Stimulated activated CD8-positive, alpha-beta memory T cell treated with anti-CD3 and anti-CD28 coated beads, Interleukin-4, amount 100 ng/mL, for 4 hours (primary cell): ENCODE measurements around the gene ATP6V1A.

Experiments used
- DNase-seq, 2 donors: peaks; one replicate each; pipeline ENCODE4 v3.0.0-alpha.2; 2020; ENCODE audit warnings: low read depth in 2 of 2, low spot score in 1 of 2

Gene ATP6V1A

DNA sequence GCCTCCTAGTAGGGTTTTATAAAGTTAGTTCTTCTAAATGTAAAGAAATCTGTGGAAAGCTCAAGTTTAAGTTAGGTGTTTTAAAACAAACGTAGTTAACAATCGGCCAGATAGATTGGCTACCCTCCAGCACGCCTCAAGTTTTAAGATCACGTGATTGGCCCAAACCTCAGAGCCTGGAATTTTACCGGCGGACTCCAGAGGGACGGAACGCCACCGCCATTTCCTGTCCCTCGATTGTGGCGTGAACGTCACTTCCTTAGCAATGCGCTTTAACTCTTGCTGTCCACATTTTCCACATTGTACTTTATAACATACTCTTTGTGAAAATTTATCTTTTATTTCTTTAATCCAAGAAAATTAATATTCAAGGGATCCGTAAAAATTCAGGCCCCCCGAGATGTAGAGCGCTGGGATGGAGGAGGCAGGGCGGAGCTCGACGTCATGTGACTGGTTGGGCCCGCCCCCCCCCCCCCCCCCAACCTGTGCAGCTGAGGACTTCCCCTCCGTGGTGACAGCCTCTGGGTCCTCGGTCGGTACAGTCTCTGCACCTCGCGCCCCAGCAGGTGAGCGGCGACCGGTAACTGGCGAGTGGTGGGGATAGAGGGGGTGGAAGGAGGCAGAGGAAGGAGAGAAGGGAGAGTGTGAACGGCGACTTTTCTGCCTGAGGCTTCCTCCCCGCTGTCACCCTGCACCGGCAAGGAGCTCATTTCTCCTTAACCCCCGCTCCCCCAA is at the start of gene ATP6V1A:
ATP6V1A (plus strand) TSS at position 488 of the 735 bp plus-strand sequence. CDS start 31,719 bp downstream, outside the sequence.
- peak; percentile 64 to 69 for DNase-seq

DNA sequence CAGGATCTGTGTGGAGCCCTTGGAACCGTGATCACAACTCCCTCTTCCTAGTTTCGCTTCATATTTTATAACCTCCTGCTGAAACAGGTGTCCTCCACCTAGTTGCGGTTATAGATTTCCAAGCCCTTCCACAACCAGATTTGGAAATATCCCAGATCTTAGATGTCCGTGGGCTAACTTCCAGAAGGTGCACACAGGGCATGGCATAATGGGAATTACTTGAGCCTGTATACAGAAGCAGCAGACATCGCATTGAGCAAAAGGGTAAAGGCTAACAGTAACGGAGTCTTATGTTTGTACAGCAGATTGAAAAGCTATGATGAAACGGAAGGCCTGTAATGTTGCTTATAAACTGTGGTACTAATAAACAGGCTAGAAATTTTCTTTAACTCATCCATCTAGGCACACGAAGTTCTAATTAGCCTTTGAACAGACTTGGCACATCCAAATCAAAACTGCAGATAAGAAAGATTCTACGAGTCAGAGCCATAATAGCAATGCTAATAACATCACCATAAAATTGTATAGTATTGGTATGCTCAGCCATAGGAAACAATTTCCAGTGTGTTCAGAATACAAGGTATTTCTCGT is 49.2 kb upstream of the ATP6V1A start:
- no peak for DNase-seq

DNA sequence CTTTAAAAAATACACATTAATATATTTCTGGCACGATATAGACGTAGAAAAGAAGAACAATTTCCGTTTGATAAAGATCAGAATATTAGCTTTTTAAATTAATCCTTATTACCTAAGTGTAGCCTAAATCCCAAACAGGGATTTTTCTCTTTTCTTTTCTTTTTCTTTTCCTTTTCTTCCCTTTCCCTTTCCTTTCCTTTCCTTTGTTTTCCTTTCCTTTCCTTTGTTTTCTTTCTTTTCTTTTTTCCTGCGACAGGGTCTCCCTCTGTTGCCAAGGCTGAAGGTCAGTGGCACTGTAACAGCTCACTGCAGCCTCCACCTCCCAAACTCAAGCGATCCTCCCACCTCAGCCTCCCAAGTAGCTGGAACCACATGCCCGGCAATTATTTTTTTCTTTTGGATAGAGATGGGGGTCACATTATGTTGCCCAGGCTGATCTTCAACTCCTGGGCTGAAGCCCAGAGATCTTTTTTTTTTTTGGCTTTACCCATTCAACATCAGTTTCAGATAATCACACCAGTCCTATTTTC is 48.6 kb upstream of the ATP6V1A start:
- DNase-seq: no peak

DNA sequence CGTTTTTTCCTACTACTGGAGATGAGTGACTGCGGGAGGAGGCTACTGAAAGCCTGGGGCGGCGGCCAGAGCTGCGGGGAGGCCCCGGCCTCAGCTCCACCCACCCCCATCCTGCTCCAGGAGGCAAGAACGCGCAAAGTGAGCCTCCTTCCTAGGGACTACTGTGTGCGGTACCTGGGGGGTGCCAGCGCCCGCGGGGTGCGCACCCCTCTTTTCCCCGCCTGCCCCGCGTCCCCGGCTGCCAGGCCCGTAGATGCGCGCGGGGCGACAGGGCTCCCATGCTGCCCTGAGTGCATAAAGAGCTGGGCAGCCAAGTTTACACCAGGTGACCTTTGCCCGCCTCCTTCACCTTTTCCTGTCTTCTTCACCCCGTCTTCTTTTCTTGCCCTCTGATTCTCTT is 47.9 kb upstream of the ATP6V1A start:
- DNase-seq: no peak

DNA sequence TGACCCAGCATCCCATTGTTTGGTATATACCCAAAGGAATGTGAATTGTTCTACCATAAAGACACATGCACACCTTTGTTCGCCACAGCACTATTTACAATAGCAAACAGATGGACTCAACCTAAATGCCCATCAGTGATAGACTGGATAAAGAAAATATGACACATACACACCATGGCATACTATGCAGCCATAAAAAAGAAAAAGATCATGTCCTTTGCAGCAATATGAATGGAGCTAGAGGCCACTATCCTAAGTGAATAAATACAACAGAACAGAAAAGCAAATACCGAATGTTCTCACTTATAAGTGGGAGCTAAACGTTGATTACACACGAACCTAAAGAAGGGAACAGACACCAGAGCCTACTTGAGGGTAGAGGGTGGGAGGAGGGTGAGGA is 39.0 kb upstream of the ATP6V1A start:
- no peak for DNase-seq

DNA sequence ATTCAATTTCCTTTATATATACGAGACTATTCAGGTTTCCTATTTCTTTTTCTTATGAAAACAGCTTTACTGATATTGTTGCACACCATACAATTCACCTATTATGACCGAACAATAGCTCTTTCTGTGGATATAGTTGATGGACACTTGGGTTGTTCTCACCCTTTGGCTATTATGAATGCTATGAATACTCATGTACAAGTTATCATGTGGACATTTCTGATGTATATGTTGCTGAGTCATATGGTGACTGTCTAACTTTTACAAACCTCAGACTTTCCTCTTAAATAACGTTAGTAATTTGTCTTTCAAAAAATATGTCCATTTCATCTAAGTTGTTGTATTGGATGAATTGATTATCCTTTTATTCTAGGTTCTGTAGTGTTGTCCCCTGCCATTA is 34.7 kb upstream of the ATP6V1A start:
- no peak for DNase-seq

DNA sequence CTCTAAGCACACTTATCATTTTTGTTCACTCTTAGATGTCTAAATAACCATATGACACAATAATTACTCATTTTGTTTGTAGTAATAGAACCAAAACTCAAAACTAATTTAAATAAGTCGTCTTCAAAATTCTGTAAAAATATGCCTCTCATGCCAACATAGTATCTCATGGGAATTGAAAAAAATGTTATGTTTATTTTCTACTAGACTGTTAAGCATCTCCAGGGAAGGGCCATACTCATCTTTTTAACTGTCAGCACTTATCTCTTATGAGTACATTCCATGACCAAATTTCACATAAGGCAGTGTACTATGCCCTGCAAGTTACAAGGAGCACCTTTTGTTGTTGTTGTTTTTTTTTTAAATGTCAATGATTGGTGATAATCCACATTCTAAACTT is 32.1 kb upstream of the ATP6V1A start:
- no peak for DNase-seq

DNA sequence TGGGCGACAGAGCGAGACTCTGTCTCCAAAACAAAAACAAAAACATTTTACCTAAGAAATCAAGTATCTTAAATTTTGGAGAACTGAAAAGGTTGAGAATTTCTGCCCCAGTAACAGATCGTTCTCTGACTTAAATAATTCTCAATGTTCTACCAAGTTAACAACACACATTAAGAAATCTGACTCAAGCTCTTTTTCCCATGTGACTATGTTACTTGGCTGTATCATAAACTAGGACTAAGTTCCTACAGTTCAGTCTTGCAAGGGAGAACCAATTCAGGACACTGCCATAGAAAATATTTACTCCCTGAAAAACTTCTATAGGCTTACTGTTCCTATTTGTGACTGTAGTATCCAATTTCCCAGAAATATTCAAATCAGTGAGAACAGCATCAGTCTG is 29.5 kb upstream of the ATP6V1A start:
- no peak for DNase-seq

DNA sequence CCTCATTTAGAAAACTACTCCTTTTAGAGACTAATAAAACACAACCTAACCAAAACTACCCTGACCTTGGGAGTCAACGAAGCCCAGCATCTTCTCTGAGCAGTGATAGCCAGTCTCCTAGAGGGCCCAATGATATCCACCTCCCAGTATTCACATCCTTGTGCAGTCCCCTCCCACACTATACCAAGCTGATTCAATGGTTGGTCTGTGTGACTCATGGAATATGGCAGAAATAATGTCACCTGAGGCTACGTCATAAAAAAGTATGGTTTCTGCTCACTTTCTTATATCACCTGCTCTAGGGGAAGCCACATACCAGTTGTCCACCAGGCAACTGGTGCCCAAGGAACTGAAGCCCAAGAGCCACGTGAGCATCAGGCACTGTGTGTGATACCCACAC is 29.0 kb upstream of the ATP6V1A start:
- DNase-seq: no peak

DNA sequence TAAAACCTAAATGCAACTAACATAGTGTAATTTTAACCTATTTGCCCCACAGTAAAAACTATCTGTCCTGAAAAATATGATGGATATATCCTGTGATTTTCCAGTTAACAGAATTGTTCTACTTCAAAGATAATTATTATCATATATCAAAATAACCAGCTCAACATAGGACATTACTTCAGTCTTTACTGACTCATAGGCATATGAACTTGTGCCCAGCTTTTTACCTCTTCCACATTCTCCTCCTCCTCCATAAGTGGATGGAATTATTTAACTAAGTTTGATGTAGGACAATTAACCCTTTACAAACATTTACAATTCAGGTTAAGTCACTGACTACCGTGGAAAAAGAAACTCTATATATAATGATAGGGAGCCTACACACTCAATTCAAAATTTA is 27.5 kb upstream of the ATP6V1A start:
- no peak for DNase-seq

DNA sequence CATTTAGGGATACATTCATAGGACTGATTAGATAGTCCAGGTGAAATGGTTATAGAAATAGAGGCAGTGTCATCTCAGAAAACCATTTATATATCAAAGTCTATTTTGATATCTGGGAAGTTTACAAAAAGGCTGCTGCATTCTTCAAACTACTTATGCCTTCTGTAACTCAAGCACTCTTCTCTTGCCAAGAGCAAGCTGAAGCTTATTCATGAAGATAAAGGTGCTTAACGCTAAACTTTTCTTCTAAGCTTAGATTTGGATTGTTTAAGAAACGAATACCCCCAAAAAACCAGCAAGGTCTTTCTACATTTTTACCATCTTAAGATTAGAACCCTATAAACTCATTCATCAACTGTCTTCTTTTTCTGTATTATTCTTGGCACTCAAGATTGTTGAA is 27.1 kb upstream of the ATP6V1A start:
- DNase-seq: no peak

DNA sequence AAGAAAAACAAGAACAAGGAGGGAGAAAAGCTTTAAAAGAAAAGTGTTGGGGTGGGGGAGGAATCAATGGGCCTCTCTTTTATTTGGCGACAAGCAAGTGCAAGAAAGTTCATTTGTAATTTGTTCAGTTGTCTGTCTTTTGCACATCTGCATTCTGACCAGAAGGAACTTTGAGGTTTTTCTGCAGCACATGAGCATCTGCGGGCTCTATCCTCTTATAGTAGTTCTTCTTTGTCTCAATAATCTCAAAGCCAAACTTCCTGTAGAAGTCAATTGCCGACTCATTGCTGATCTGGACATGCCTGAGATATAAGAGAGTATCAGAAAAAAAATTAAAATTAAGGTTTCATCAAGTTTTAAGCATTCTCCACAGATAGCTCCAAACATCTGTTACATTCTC is 25.2 kb upstream of the ATP6V1A start:
- DNase-seq: no peak

DNA sequence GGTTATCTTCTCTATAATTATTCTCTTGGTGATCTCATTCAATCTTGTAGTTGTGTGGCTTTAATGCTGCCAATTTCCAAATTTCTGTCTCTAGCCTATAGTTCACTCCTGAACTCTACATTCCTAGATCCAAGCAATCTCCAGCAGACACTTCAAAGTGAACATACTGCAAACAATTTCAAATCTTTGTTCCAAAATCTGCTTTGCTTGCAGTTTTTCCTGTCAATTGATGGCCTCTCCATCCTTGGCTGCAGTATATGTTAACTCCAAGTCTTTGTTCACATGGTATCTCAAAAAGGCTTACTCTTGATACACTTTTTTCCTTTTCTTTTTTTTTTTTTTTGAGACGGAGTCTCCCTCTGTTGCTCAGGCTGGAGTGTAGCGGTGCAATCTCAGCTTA is 18.2 kb upstream of the ATP6V1A start:
- no peak for DNase-seq

DNA sequence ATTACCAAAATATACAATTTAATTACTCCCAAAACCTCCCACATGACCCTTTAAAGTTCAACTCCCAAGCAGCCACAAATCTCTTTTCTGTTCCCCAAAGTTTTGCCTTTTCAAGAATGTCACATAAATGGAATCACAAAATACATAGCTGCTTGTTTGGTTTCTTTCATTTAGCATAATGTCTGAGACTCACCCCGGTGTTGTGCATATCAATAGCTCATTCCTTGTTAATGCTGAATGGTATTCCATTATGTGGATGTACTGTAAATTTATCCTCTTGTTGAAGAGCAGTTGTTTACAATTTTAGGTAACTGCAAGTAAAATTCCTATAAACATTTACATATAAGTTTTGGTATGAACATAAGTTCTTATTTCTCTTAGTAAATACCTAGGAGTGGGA is 16.3 kb upstream of the ATP6V1A start:
- no peak for DNase-seq

DNA sequence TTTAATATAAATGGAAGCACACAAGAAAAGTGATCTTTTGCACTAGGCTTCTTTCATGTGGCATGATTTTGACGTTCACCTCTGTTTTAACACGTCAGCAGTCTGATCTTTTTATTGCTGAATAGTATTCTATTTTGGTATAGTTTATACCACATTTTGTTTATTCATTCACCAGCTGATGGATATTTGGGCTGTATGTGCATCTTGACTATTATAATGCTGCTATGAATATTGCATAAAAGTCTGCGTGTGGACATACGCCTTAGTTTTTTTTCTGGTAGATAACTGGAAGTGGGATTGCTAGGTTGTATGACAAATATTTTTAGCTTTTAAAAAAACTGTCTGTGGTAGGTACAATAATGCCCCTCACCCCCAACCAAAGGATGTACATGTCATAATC is 15.1 kb upstream of the ATP6V1A start:
- no peak for DNase-seq

DNA sequence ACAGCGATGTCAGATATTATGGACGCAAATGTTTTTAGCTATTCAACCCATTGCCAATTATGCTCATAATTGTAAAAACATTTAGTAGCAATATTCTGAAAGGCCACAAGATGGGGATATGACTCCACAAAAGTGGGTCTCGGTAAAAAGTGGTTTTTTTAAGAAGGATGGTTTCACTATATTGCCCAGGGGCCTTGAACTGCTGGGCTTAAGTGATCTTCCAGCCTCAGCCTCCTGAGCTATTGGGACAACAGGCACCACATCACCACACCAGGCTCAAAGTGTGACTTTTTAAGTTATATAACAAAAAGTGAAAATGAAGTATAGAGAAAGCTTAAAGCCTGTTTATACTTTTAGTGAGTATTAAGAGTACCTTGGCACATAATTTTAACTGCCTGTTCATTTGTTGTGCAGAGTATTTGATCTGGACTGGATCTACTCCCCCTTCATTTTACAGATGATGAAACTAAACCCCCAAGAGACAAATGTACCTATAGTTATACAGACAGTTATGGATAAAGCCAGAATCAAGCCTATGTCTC is 10.2 kb upstream of the ATP6V1A start:
- DNase-seq: no peak

DNA sequence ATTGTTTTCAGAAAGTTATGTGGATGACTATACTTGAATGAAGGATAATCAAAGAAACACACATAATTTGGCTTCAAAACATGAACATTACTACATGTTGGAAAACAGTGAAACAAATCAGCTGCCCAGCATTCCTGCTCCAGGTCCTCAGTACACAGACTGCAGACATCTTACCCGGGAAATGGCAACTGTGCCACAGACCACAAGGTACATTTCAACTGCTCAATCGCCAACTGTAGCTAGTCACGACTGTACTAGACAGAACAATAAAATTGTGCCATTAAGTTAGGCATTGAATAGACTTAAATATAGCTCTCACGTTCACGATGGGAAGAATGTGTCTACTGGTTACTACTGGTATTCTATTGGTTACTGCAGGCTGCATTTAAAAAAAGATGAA is 5.7 kb upstream of the ATP6V1A start:
- no peak for DNase-seq

DNA sequence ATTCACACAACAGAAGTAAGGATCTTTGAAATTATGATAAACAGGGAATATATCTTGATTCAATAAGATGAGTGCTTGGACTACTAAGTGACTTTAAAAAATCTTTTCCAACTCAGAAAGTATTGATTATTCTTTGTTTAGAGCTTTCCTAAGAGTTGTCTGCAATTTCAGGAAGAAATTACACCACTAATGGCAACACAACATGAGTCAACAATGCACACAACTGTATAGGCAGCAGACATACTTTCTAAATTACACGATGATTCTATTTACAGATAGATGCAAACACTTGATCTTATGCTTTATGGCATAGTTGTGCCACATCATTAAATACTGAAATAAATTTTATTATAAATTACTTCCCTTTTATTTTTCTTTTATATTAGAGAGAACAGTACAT is 5.2 kb upstream of the ATP6V1A start:
- DNase-seq: no peak

DNA sequence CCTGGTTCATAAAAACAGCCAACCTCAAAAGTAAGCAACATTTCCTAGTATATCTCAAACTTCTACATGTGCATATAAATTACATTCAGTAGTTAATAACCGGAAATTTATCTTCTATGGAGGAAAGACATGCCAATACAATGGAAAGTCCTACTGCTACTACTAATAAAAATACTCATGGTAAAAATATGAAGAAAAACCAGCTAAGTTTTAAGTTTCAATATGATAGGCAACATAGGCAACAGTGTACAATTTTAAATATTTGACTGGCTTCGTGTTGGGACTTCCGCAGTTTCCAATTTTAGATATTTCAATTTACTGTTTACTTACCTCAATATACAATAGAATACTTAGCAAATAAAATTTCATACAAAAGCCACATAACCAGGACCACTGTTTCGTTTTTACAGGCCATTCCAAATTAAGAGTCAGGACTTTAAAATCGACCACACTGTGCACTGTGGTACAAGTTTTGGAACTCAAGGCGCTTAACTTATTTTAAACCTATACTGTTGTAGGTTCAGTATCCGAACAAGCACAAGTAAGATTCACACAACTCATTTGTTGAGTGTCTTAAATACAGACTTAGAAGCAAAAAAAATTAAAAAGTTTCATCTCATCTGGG is 3.7 kb upstream of the ATP6V1A start:
- DNase-seq: no peak

DNA sequence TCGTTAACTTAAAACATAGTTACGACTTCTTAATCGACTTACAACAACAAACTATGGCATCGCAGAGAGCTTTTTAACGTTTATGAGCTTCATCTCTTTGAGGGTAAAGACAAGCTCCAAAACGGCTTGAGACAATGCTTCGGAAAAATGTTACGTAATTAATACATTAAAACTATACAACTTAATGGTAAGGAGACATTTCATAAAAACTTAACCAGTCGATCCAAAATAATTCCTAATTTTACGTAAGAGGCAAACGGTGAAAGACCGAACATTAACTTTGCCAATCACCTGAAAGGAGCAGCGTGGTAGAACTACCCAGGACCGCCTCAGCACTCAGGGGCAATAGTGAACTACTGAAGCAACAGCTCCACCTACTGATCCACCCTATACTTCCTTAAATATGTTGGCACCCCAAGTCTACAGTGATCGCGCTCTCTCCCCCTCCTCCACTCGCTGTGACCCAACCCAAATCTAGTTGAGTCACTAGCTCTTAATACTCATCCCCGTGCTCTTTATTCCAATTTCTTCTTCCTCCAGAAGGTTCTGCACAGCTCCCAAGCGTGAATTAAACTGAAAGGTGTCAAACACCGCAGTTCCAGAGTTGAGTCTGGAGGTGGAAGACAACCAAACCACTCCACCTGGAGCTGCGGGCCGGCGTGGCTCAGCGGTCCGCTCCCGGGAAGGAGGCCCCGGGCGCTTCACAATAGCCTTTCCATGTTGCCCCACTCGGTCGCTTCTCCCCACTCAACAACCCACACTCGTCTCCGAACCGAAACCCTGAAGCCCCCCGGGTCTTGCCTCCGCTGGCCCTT is 1.7 kb upstream of the ATP6V1A start:
- peak; percentile 56 to 65 for DNase-seq
